Fibroblast of skin of left quadriceps (primary cell): ENCODE results near the gene GNB3.
A peak's percentile ranks its signal among the peaks of the same experiment; 100 is the strongest.

Source experiments
- DNase-seq, 2 experiments: peaks; one replicate each; pipeline ENCODE4 v3.0.0-alpha.2; 2013; ENCODE audit warnings: low read depth in 2 of 2

Gene GNB3

GRCh38 chr12:6823182-6824084, 17.3 kb upstream of the GNB3 start:
- no peak for DNase-seq

- DNase-seq, result no peak
Observed at GRCh38 chr12:6824085-6824775, 16.5 kb upstream of the GNB3 start.

GRCh38 chr12:6824901-6825381, 15.8 kb upstream of the GNB3 start:
- no peak for DNase-seq

GRCh38 chr12:6825398-6826124, 15.2 kb upstream of the GNB3 start:
- DNase-seq, result peak; percentile 62 to 67

- no peak for DNase-seq
Observed at GRCh38 chr12:6826125-6826733, 14.5 kb upstream of the GNB3 start.

GRCh38 chr12:6826734-6827436, 13.8 kb upstream of the GNB3 start:
- no peak for DNase-seq

GRCh38 chr12:6827437-6827911, 13.3 kb upstream of the GNB3 start:
- peak; percentile 61 to 68 for DNase-seq

GRCh38 chr12:6827982-6828780, 12.5 kb upstream of the GNB3 start, which contains the start of gene P3H3:
Gene P3H3 (plus strand): TSS chr12:6828407. CDS start chr12:6828441, 34 bp downstream.
- DNase-seq, result peak in 1 of 2 experiments; percentile 17

GRCh38 chr12:6828781-6829535, 11.8 kb upstream of the GNB3 start:
- DNase-seq, result no peak

- no peak for DNase-seq
Observed at GRCh38 chr12:6829536-6830220, 11.0 kb upstream of the GNB3 start.

- no peak for DNase-seq
Observed at GRCh38 chr12:6830286-6830890, 10.3 kb upstream of the GNB3 start.

- no peak for DNase-seq
Observed at GRCh38 chr12:6830999-6831398, 9.7 kb upstream of the GNB3 start.

GRCh38 chr12:6831450-6831995, 9.2 kb upstream of the GNB3 start:
- no peak for DNase-seq

- no peak for DNase-seq
Observed at GRCh38 chr12:6832125-6832524, 8.6 kb upstream of the GNB3 start.

GRCh38 chr12:6833189-6833890, 7.4 kb upstream of the GNB3 start:
- no peak for DNase-seq

- DNase-seq, result no peak
Observed at GRCh38 chr12:6834254-6834653, 6.5 kb upstream of the GNB3 start.

- no peak for DNase-seq
Observed at GRCh38 chr12:6834873-6835272, 5.9 kb upstream of the GNB3 start.
